HG02840 (cell line): ENCODE results near the gene LEFTY1.

Source experiments
- ATAC-seq: cut with Tn5 transposase; IDR thresholded peaks from one replicate; pipeline ENCODE4 v1.9.1; 2021; ENCODE audit warnings: mild to moderate bottlenecking, moderate library complexity, moderate number of reproducible peaks; ENCODE audit not compliant: unreplicated experiment, low FRiP score

Gene LEFTY1

DNA sequence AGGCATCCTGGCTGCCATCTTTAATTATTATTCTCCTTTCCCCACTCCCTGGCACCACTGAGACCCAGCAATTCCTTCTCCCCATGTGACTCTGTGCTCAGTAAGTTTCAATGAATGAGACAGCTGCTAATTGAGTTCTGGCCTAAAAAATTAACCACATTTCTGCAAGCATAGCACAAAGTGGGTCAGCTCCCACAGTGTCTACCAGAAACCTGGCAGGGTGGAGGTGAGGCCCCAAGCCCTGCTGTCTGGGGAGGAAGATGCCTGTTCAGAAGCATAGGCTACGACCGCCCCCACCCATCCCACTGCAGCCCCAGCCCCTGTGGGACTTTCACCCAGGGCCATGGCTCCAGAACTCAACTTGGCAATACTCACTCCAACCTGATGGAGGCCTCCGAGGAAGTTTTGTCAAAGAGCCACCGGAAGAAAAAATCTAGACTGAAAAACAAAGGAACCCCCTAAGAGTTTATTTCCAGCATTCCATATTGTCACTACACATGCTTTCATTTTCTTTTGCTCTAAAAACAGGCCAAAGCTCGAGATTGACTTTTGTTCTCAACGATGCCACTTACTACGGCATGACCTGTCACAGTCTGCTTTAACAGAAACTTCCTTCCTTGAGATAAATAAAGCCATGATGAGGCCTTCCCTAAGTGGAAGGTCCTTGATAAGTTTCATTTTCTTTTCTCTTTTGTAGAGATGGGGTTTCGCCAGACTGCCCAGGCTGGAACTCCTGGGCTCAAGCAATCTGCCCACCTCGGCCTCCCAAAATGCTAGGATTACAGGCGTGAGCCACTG lies 33.2 kb downstream of the LEFTY1 start:
- no peak for ATAC-seq

- no peak for ATAC-seq
Observed at GRCh38 chr1:225853441-225853840, 35.5 kb downstream of the LEFTY1 start.

DNA sequence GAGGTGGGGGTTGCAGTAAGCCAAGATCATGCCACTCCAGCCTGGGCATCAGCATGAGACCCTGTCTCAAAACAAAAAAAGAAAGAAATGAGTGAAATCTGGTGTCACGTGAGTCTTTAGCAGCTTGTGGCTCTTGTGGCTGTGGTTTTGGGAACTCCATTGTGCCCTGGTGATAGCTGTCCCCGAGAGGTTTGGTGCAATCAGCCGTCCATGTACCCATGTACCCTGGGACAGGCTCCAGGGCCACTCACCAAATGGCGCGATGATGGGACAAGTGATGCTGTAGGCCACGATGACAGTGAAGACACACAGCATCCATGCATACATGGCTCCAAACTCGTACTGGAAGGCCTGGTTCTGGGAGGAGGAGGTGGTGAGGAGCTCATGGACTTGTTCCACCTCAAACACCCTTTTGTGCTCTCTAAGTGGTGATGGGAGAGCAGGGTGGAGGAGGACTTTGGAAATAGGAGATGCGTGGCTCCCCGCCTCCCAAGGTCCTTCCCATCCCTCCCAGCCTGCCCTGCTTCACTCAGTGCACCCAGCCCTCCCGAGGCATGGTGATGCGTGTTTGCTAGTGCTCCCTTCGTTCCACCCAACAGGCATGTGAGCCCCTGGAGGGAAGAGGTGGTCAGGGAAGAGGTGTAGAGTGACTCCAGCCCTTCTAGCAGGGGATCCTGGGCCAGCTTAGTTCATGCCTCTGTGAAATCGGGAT lies 36.4 kb downstream of the LEFTY1 start:
- ATAC-seq = no peak

DNA sequence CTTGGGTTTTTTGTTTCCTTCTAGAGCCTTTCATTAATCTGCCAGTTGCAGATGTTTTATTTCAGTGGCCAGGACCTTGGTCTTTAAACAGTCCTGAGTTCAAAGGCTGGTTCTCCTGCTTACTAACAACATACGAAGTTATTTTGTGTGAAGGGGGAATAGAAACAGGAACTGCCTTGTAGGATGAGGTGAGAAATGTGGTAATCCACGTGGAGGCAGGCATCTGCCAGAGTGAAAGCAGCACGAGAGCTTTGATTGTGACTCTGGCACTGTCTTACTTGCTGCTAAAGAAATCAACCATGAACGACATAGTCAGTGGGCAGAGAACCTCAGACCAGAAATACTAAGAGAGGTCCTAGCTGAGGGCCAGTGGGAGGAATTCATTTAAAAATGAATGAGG lies 37.1 kb downstream of the LEFTY1 start:
- no peak for ATAC-seq

- ATAC-seq = no peak
Observed at GRCh38 chr1:225850370-225850769, 38.6 kb downstream of the LEFTY1 start.

DNA sequence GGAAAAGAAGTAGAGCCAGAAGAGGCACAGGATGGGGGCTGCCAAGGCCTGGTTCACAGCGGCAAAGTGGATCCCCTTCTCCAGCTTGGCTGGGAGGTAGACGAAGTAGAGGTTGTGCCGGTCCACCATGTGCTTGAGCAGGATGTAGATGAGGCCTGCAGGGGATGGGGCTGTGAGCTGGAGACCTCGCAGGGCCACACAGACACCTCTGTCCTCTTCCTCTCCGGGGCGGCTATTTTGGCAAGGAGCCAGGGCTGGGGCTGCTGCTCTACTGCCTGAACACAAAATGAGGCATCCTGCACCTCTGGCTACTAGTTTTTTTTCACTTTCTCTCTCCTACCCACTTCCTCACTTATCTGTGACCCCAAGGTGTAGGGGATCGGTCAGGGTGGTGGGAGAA lies 39.0 kb downstream of the LEFTY1 start:
- ATAC-seq = no peak

DNA sequence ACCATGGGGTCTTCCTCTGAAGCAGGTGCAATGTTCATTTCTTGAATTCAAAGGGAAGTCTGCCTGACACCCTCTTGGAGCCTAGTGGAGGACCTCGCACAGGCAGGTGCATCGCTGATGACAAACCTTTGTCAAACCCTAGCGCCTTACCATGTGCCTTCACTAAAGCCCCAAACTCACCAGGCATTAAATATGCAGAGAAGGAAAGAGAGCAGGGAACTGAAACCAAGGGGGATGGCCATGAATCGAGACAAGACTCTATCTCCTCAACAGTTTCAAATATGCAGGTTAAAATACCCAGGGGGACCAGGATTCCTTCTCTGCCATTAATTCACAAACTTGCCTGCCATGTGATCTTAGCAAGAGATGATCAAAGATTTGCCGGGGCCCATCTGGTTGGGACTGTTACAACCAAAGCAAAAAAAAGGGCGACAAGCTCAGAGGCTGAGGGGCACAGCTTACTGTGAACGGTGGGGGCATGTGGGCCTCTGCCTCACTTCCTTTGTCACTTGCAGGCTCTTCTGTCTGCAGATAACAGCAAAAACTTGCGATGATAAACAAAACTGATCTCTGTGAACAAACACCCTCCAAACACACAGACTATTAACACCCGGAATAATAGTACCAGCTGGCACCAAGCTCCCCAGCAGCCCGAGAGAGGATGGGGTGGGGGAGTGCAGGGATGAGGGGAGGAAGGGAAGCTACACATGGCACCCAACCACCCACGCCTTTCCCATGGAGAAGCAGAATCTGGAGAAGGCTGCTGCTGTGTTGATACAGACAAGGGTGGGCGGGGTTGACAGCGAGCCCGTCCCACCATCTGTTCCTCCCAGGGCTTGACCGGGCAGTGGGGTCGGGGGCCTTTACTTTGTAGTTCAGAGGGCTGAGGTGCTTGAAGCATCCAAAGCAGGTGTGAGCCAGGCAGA lies 40.7 kb downstream of the LEFTY1 start:
- peak; percentile 77 for ATAC-seq

GRCh38 chr1:225847610-225848009 lies 41.3 kb downstream of the LEFTY1 start:
- ATAC-seq = peak; percentile 14

- no peak for ATAC-seq
Observed at GRCh38 chr1:225846331-225847310, 42.3 kb downstream of the LEFTY1 start.

GRCh38 chr1:225845571-225846259 lies 43.2 kb downstream of the LEFTY1 start:
- no peak for ATAC-seq

DNA sequence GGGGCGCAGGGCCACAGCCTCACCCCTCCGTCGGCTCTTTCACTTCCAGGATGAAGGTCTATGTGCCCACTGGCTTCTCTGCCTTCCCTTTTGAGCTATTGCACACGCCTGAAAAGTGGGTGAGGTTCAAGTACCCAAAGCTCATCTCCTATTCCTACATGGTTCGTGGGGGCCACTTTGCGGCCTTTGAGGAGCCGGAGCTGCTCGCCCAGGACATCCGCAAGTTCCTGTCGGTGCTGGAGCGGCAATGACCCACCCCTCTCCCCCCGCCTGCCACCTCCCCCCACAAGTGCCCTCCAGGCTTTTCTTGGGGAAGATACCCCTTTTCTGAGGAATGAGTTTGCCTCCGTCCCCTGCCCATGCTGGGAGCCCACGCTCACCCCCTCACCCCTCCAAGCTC lies 43.8 kb downstream of the LEFTY1 start:
- no peak for ATAC-seq

DNA sequence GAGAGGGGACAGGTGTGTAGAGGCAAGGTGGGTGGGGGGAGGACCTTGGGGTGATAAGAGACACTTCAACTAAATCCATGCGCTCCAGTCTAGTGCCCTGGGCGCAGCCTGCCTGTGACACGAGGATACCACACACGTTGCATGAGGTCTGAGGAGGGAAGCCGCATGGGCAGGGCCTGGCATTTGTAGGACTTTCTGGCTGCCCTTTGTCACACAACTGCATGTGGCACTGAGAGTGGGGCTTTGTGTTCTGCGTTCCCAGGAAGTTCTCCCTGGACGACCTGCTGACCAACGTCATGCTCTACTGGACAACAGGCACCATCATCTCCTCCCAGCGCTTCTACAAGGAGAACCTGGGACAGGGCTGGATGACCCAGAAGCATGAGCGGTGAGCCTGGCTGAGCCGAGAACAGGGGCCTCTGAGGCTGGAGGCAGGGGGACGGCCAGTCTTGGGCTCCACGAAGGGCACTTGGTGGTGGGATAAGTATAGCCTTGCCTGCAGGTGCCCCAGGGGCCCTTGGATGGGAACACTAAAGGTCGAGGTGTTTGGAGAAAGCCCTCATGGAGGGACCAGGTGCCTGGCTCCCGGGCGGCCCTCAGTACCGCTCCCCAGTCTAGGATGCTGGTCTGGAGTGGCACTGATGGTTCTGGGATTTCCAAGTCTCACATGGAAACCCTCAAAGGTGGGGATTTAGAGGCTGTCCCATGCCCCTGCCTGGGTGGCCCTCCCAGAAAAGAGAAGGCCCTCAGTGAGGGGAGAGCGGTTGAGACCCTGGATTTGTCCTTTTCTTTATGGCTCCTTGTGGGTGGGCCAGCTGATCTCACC lies 44.5 kb downstream of the LEFTY1 start:
- no peak for ATAC-seq

DNA sequence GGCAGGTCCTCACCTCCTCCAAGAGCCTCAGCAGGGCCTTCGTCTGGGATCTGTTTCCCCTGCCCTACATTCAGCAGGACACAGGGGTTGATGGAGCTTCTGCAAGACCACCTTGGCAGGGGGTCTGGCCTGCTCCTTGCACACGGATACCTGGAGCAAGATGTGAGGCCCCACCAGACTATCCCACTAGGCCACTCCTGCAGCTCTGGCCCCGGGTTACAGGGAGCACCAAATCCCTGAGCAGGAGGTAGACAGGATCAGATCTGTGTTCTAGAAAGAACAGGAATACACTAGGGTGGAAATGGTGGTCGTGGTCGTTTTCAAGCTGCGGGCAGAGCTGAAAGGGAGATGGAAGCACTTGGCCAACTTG lies 45.5 kb downstream of the LEFTY1 start:
- ATAC-seq = no peak

DNA sequence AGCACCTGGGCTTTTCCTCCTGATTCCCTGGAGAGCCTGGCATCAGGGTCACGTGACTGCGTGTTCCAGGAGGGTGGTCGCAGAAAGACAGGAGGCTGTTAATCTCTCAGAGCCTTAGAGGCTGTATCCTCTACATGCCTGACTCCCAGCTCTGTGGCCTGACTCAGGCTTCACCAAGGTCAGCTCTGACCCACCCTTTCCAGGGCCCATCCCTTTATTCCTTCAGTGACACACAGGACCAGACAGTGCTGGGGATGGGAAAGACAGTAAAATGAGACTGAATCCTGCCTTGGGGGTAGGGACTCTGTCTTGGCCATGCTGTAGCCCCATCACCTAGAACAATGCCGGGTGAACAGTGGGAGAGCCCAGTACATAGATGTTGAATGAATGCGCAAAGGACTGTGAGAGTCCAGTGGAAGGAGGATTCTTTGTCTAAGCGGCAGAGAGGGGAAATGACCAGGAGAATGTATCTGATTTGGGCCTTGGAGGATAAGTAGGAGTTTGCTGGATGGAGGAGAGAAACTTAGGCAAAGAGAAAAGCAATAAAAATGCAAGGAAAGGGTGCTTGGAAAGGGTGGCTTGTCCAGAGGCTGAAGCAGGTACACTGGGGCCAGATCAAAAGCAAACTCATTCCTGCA lies 46.0 kb downstream of the LEFTY1 start:
- no peak for ATAC-seq

DNA sequence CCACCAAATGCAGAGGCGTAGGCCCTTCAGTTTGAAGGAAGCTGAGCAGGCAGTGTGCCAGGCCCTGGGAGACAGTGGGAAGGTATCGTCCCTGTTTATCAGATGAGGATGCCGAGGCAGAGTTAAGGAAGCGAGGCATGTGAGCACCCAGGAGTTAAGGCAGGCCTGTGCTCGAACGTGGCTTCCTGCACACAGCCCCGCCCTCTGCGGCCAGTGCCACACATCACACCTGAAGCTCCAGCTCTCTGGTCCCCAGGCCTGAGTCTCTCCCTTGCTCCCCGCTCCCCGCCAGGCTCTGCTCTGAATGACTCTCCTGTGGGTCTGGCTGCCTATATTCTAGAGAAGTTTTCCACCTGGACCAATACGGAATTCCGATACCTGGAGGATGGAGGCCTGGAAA lies 46.9 kb downstream of the LEFTY1 start:
- no peak for ATAC-seq

DNA sequence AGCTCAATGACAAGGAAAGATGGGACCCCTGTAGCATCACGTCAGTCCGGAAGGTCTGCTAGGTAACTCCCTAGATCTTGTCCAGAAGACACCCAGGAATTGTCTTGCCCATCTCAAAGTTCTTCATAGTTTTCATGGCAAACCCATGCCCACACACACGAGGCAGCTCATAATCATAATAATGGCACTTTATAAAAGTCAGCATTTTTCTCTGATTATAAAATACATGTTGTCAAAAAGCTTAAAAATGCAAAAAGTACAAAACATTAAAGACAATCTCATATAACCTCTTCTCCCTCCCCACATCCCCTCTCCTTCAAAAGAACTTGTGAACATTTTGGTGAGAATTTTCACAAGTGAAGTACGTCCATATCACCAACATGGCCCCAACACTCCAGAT lies 48.2 kb downstream of the LEFTY1 start:
- ATAC-seq = no peak

GRCh38 chr1:225840223-225840610 lies 48.7 kb downstream of the LEFTY1 start:
- no peak for ATAC-seq

- ATAC-seq = no peak
Observed at GRCh38 chr1:225838793-225839192, 50.2 kb downstream of the LEFTY1 start.
